NCI-H1105 (cell line): Measurements from ENCODE around the gene OSBPL10.
"Not testable (repeated sequence)": the region's sequence is repeated elsewhere in the genome, so short reads cannot be mapped to it uniquely, and the experiment has no call there.

Source experiments
- DNase-seq: peaks from one replicate; lab custom pipeline; 2025; lab: John Stamatoyannopoulos, UW

The OSBPL10 gene

GRCh38 chr3:31993843-31994242 lies 12.8 kb upstream of the OSBPL10 start:
- DNase-seq = no peak

- DNase-seq = not testable (repeated sequence)
These were observed 11.9 kb upstream of the OSBPL10 start for GRCh38 chr3:31992995-31993394.

- DNase-seq = no peak
These were observed 7.2 kb upstream of the OSBPL10 start for GRCh38 chr3:31988271-31988670.

- no peak for DNase-seq
These were observed 4.8 kb upstream of the OSBPL10 start for GRCh38 chr3:31985831-31986230.

DNA sequence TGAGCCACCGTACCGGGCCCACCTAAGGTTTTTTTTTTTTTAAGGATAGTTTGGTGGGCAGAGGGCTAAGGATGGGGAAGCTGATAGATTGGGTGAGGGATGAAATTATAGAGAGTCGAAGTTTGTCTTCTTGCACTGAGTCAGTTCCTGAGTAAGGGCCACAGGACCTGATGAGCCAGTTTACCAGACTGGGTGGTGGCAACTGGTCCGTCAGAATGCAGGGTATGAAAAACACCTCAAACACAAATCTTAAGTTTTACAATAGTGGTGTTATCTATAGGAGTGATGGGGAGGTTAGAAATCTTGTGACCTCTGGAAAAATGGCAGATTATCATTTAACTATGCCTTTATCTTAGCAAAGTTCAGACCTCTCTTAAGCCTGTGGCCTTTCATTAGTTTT lies 3.3 kb upstream of the OSBPL10 start:
- no peak for DNase-seq

DNA sequence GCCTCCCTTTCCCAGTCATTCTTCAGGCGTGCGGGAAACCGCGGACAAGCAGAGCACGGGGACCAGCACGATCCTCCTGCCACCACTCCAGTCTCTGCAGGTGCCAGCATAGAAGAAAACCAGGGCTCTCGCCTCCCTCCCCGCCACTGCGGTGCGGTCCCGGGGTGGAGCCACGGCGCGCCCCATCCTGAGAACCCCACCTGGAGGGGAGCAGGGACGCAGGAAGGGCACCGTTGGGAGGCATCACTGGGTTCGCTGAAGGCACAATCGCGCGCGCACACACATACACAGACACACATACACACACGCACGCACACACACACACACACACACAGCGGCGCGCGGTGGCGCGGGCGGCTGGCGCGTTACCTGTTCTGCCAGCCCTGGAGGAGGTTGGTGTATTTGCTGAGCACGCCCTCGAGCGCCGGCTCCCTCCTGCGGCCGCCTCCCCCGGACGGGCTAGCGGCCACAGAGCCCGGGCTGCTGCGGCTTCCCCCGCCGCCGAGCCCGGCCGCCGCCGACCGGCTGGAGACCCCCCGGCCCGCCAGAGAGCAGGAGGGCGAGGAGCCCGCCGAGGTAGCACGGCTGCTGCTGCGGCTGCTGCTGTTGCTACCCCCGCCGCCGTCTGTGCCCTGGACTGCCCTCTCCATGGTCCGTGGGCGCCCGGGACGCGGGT lies 394 bp downstream of the OSBPL10 start:
- peak; percentile 34 for DNase-seq

- DNase-seq = no peak
These were observed 1.9 kb downstream of the OSBPL10 start for GRCh38 chr3:31979001-31979697.

DNA sequence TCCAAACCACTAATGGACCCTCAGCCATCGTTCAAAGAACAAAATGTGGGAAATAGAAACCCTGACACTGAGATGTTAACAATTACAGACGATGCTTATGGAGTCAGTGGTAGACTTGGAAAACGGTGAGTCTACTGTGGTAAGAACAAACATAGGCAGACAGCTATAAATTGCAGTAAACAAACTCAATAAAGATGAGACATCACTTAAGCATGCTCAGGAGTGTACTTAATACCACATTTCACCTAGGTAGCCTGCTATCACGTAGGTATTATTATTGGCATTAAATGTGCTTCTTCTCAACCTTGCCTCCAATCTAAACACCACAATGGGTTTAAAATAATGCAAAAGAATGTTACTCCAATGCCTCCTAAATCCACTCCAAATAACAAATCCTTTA lies 2.5 kb downstream of the OSBPL10 start:
- DNase-seq = no peak

DNA sequence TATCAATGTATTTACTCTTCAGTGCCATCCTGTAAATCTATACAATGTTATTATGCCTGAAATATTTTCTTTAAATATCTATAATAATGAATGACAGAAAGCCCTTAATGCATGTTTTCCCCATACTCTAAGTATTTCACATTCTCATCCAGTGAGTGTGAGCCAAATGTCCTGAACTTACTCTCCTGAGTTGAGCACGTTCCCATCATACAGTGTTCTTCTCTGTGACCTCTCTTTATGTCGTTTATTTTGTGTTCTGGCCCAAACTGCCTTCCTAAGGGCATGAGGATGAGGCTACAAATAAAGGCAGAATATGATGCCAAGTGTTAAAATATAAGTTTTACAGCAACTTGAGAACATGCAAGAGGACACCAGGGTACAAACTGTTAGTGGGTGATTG lies 3.3 kb downstream of the OSBPL10 start:
- no peak for DNase-seq

DNA sequence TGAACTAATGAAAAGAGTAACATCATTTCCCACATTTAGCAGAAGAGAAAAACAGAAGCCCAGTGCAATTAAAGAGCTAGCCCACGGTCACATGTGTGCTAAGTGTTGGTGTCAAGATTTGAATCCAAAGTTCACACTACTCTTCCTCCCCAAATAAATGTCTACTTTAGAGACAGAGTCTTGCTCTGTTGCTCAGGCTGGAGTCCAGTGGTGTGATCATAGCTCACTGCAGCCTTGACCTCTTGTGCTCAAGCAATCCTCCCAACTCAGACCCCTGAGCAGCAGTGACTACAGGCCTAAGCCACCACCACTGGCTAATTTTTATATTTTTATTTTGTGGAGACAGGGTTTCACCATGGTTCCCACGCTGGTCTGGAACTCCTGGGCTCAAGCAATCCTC lies 4.8 kb downstream of the OSBPL10 start:
- DNase-seq = no peak

- no peak for DNase-seq
These were observed 6.1 kb downstream of the OSBPL10 start for GRCh38 chr3:31974964-31975363.

- no peak for DNase-seq
These were observed 6.6 kb downstream of the OSBPL10 start for GRCh38 chr3:31974471-31974870.

GRCh38 chr3:31973837-31974236 lies 7.2 kb downstream of the OSBPL10 start:
- no peak for DNase-seq

DNA sequence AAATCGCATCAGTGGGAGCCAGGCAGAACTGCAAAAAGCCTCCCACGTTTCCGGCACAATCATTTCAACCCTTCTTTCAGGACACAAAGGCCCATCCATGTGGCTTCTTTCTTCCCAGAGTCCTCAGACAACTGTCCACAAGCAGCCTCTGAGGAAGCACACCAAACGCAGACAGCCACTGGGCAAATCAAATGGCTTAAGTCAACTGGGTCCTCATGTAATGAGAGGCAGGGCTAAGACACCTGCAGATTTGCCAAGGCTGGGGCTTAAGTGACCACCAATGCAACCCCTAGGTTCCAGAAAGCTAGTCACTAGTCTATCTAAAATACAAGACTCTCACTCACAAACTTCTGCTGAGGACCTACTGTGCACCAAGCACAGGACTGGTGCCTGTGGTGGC lies 8.0 kb downstream of the OSBPL10 start:
- no peak for DNase-seq

DNA sequence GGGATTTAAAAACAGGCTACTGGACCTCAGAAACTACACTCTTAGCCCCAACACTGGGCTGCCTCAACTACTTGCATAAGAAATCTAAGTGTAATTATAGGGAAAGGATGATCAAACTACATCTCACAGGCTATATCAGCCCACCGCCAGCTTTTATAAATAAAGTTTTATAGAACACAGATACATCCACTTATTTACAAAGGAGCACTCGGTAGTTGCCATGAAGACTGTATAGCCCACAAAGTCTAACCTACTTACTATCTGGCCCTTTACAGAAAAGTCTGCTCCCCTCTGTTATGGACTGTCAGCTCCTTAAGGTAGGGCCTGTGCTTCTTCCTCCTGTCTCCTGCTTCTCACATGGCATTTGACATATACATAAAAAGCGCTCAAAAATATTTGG lies 9.5 kb downstream of the OSBPL10 start:
- DNase-seq = no peak

DNA sequence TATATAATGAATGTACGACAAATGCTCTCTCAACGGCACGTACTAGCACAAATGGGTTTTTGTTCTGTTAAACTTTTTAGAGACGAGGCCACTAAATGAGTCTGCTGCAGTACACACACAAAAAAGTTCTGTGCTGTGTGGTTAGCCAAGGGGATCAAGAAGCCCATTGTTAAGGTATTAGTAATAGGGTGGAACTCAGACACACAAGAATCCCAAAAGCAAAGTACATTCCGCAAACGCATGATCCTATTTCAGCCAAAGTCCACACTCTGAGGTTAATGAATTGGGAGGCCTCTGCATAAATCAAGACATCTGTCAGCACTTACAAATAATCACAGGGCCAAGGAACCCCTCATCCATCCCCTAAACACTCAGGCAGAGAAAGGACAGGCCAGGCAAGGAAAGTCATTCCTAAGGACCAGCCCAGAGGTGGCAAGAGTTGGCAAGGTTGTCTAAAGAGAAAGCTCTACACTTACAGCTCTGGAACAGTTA lies 12.1 kb downstream of the OSBPL10 start:
- no peak for DNase-seq

GRCh38 chr3:31968369-31968926 lies 12.6 kb downstream of the OSBPL10 start:
- no peak for DNase-seq

DNA sequence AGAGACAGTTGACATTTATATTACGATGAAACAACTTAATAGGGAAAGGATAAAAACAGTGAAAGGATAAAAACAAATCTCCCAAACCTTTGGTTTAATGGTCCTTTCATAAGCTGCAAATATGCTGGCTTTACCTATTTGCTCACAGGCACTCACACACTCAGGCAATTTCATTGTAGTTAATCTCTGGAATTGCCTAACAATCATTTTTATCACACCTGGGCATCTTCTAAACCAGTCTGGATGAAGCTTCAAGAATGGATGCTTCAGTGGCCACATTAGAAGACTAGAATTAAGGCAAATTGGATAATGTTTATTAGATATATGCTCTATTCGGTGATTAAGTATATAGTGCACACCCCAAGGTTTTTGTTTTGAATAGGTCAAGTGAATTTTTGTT lies 13.5 kb downstream of the OSBPL10 start:
- DNase-seq = no peak

DNA sequence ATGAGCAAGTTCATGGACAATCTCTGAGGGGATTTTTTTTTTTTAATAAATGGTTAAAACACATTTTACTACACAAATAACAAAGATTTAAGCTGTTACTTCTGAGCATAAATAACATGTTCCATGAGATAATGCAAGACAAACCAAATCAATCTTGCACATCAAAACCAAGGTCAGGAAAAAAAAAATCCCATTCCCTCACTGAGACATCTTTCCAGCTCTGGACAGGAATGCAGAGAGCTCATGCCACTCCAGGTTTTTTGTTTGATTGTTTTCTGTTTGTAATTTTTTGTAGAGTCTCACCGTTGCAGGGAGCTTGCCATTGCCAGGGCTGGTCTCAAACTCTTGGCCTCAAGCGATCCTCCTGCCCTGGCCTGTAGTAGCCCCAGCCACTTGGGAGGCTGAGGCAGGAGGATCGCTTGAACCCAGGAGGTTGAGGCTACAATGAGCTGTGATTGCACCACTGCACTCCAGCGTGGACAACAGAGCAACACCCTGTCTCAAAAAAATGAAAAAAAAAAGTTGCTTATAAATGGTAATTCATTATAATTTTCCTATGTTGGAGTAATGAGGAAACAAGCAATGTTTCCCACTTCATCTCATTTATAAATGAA lies 14.0 kb downstream of the OSBPL10 start:
- DNase-seq = no peak

- no peak for DNase-seq
These were observed 18.3 kb downstream of the OSBPL10 start for GRCh38 chr3:31962801-31963205.

GRCh38 chr3:31960793-31961431 lies 20.1 kb downstream of the OSBPL10 start:
- DNase-seq = no peak
